NCI-H2107 treated with DMSO at 0.1 percent for 48 hours (cell line): Measurements from ENCODE around the gene MMRN2.
"Not testable (repeated sequence)": the region's sequence is repeated elsewhere in the genome, so short reads cannot be mapped to it uniquely, and the experiment has no call there.

Source experiments
- DNase-seq: peaks from one replicate; lab custom pipeline; 2025; ENCODE audit not compliant: unreplicated experiment; lab: John Stamatoyannopoulos, UW

The MMRN2 gene

GRCh38 chr10:86957471-86958115, at the start of gene MMRN2:
MMRN2 (minus strand) TSS chr10:86957615; CDS start chr10:86957541, 74 bp downstream.
- DNase-seq: no peak

GRCh38 chr10:87007124-87007523, 49.7 kb upstream of the MMRN2 start:
- DNase-seq: not testable (repeated sequence)

GRCh38 chr10:87000491-87000890, 43.1 kb upstream of the MMRN2 start:
- no peak for DNase-seq

- DNase-seq: not testable (repeated sequence)
Observed at GRCh38 chr10:86999802-87000403, 42.5 kb upstream of the MMRN2 start.

- DNase-seq: no peak
Observed at GRCh38 chr10:86992929-86993328, 35.5 kb upstream of the MMRN2 start.

- DNase-seq: no peak
Observed at GRCh38 chr10:86992456-86992855, 35.0 kb upstream of the MMRN2 start.

GRCh38 chr10:86991362-86991761, 33.9 kb upstream of the MMRN2 start:
- not testable (repeated sequence) for DNase-seq

- no peak for DNase-seq
Observed at GRCh38 chr10:86988520-86988919, 31.1 kb upstream of the MMRN2 start.

- not testable (repeated sequence) for DNase-seq
Observed at GRCh38 chr10:86984498-86984897, 27.1 kb upstream of the MMRN2 start.

GRCh38 chr10:86981716-86982115, 24.3 kb upstream of the MMRN2 start:
- no peak for DNase-seq

- DNase-seq: not testable (repeated sequence)
Observed at GRCh38 chr10:86981020-86981419, 23.6 kb upstream of the MMRN2 start.

GRCh38 chr10:86979977-86980448, 22.6 kb upstream of the MMRN2 start:
- DNase-seq: no peak

- DNase-seq: no peak
Observed at GRCh38 chr10:86979296-86979818, 21.9 kb upstream of the MMRN2 start.

- not testable (repeated sequence) for DNase-seq
Observed at GRCh38 chr10:86978457-86978856, 21.0 kb upstream of the MMRN2 start.

GRCh38 chr10:86976362-86977056, 19.1 kb upstream of the MMRN2 start:
- no peak for DNase-seq

- no peak for DNase-seq
Observed at GRCh38 chr10:86974484-86974883, 17.1 kb upstream of the MMRN2 start.

- no peak for DNase-seq
Observed at GRCh38 chr10:86972613-86973380, 15.4 kb upstream of the MMRN2 start.

GRCh38 chr10:86971232-86971991, 14.0 kb upstream of the MMRN2 start:
- DNase-seq: no peak

- no peak for DNase-seq
Observed at GRCh38 chr10:86970982-86971231, 13.5 kb upstream of the MMRN2 start.

- DNase-seq: no peak
Observed at GRCh38 chr10:86970162-86970981, 13.0 kb upstream of the MMRN2 start.
